ENCODE measurements around the gene RIN2. TPM values are rescaled to one million over a fixed set of nuclear protein-coding genes. Genes with fewer than 3 reads are reported as not detected.
A peak's percentile ranks its signal among the peaks of the same experiment; 100 is the strongest.

The RIN2 gene
- total and polyA plus RNA-seq, 2 of the 4 experiments (the other 2 are of a cell fraction), result 16.1 to 72.2 TPM

DNA sequence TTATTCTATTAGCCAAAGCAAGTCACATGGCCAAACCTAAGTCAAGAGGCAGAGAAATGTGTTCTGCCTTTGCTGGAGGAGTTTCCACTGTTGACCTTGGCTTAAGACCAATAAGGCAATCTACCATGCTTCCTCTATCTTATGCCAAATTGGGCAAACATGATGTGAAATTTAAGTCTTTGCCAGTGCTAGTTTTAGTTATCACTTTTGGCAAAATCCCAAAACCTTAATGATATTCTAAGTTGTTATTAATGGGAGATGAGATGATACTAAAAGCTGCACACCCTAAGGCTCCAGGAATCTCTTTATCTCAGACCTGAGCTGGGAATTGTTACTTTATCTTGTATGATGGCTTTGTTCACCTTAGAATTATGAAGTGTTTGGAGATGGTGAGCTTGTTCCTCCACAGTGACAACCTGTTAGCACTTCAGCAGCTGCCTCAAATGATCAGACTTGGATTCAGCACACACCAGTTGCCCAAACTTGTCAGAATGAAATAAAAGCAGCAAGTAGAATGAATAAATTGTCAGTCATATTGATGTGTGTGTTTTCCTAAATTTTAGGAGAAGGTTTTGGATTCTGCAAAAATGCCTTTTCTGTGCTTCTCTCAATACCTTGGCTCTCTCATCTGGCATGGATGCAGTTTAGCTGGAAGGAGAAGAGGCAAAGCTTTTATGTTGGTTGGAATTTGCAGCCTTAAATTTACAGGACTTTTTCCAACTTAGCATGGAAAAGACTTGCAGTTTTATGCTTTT is 49.3 kb downstream of the RIN2 start:
- Histone ChIP-seq H2AK5ac (ENCODE audit: low read depth, low read length) (peak overlapping the region; percentile 94; the same call in 1 of the 2 replicates), H3K36me3 (ENCODE audit: control insufficient read depth, insufficient read depth, low read length) (peaks cover 24% of the 10 kb centered on the region), H4K20me1 (ENCODE audit: insufficient read depth, low read length) (no peaks in the 10 kb centered on the region), H3K23ac (ENCODE audit: low read depth, low read length) (peak overlapping the region; percentile 73), H3K9me3 (ENCODE audit: control insufficient read depth, insufficient read depth, low read length) (no peaks in the 10 kb centered on the region), H3K4me1 (ENCODE audit: control insufficient read depth, insufficient read depth, low read length) (peaks cover 20% of the 10 kb centered on the region), H4K5ac (ENCODE audit: low read depth, low read length) (peak overlapping the region; percentile 70; the same call in 1 of the 2 replicates), H3K4ac (ENCODE audit: low read depth, low read length) (peak overlapping the region; percentile 92), H2AK9ac (replicated peaks; ENCODE audit: low read depth, low read length, poor library complexity) (no peak overlapping the region), H3K79me1 (ENCODE audit: low read depth in 1 of 2, low read length in 2 of 2) (peaks cover 20 to 48% of the 10 kb centered on the region in 2 experiments), H2BK120ac (ENCODE audit: low read depth, low read length) (peak overlapping the region; percentile 79), H2BK20ac (ENCODE audit: low read depth, low read length) (peak overlapping the region; percentile 89), H3K18ac (ENCODE audit: low read depth, low read length) (peak overlapping the region; percentile 88; the same call in 1 of the 2 replicates), H2AFZ (replicated peaks; ENCODE audit: low read length, poor library complexity) (peak overlapping the region; percentile 29), H2BK5ac (ENCODE audit: low read depth, low read length, poor library complexity, severe bottlenecking) (peak overlapping the region; percentile 78), H3K9ac (ENCODE audit: low read depth, low read length) (peak overlapping the region; percentile 17; the same call in 1 of the 2 replicates), H4K91ac (ENCODE audit: insufficient read depth, low read depth, low read length) (peak overlapping the region; percentile 89), H3K56ac (ENCODE audit: extremely low read depth, insufficient read depth, low read length) (peak overlapping the region; percentile 36; the same call in 1 of the 2 replicates), H3K14ac (replicated peaks; ENCODE audit: low read depth, low read length) (peak overlapping the region; percentile 97), H3K27ac (ENCODE audit: insufficient read depth, low read length) (peak overlapping the region; percentile 56; the same call in 1 of the 2 replicates), H3K9me1 (ENCODE audit: insufficient read depth, low read length) (peaks cover 16% of the 10 kb centered on the region), H3K4me3 (ENCODE audit: insufficient read depth, low read depth, low read length) (no peak overlapping the region), H3K4me2 (ENCODE audit: low read depth, low read length) (no peak overlapping the region), H2BK15ac (ENCODE audit: low read depth, low read length) (peak overlapping the region; percentile 94; the same call in 2 of the 3 replicates), H4K8ac (ENCODE audit: low read depth in 2 of 2, low read length in 2 of 2) (peak overlapping the region; percentile 36 to 83), H3K27me3 (ENCODE audit: control insufficient read depth, insufficient read depth, low read length) (no peaks in the 10 kb centered on the region)
- DNase-seq, result peak; percentile 35
- CTCF ChIA-PET, result interaction anchor here (0.6 to 2.8 kb wide), 2 partner anchors 21 to 197 kb away, joined by 3 to 10 read pairs; no protein-coding TSS in a partner anchor
- BruUV-seq (replicated peaks), result no TSS peak
- intact Hi-C loops (cut with micrococcal nuclease), result no loop called here
- in situ Hi-C loops (cut with MboI; ENCODE audit: low sequenced_read_pairs), result no loop called here
- dilution Hi-C loops (cut with HindIII; ENCODE audit: low sequenced_read_pairs, unreplicated experiment), result no loop called here
- no peak for TF ChIP-seq CHD1 (IDR thresholded peaks at IDR 0.05; ENCODE audit: low read depth, low read length)
- no peak for TF ChIP-seq BHLHE40 (IDR thresholded peaks at IDR 0.05; ENCODE audit: low read depth, low read length)
- TF ChIP-seq MAFK (IDR thresholded peaks at IDR 0.05; ENCODE audit: low read depth, low read length), result no peak
- TF ChIP-seq MAZ (IDR thresholded peaks at IDR 0.05; ENCODE audit: borderline replicate concordance, low read depth, low read length), result no peak
- TF ChIP-seq NFE2L2 (IDR thresholded peaks at IDR 0.05; ENCODE audit: low read depth, low read length), result no peak
- TF ChIP-seq, protein P1, sequence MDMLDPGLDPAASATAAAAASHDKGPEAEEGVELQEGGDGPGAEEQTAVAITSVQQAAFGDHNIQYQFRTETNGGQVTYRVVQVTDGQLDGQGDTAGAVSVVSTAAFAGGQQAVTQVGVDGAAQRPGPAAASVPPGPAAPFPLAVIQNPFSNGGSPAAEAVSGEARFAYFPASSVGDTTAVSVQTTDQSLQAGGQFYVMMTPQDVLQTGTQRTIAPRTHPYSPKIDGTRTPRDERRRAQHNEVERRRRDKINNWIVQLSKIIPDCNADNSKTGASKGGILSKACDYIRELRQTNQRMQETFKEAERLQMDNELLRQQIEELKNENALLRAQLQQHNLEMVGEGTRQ (IDR thresholded peaks at IDR 0.05; ENCODE audit: low read depth, low read length), result peak; percentile 62; the same call in 1 of the 2 replicates
- POLR2A ChIA-PET (ENCODE audit: unreplicated experiment), result no interaction called here
- ATAC-seq (ENCODE audit: low read depth), result no peak

All from IMR-90 (cell line).